ENCODE data around the gene COX4I1.

COX4I1 gene

DNA sequence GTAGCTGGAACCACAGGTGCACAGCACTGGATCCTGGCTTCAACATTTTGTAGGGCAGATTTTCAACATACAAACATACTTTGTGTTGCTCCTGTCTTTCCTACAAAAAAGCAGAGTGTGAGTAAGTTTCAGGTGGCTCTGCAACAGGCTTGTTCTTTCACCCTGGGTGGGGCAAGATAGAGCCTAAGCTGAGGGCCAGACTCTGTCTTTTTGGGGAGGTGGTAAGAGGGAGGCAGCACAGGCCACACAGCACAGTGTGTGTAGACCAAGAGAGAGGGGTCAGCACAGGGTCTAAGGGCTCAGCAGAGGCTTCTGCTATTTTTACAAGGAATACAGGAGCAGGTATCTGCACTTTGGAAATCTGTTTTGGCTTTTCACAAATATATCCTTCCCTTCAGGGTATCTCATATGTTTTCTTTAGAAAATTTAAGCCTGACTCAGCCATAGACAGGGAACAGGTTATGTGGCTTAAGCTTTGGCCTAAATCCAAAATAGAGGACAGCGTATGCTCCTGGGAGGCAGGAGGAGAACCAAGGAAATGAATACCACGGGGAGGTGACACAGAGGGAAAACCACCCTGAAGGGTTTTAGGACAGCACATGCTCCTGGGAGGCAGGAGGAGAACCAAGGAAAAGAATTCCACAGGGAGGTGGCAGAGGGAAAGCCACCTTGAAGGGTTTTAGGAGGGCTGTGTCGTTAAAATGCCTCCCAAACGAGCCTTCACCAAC is 21.7 kb upstream of the COX4I1 start (continued):
- peak; percentile 69 for TF ChIP-seq PRDM10 (tag by site-specific recombination; IDR thresholded peaks at IDR 0.05)
- TF ChIP-seq GLIS1 (tag by site-specific recombination; IDR thresholded peaks at IDR 0.05): peak; percentile 69
- no peak for TF ChIP-seq ZBTB1 (tag by site-specific recombination; IDR thresholded peaks at IDR 0.05)
- peak; percentile 41 for TF ChIP-seq ZNF341 (tag by site-specific recombination; IDR thresholded peaks at IDR 0.05; ENCODE audit: low read depth)
- no peak for TF ChIP-seq IKZF3 (tag by site-specific recombination; IDR thresholded peaks at IDR 0.05)
- TF ChIP-seq ZNF2 (tag by site-specific recombination; IDR thresholded peaks at IDR 0.05): no peak
- TF ChIP-seq ZNF600 (tag by site-specific recombination; IDR thresholded peaks at IDR 0.05): no peak
- no peak for TF ChIP-seq GLI4 (tag by site-specific recombination; IDR thresholded peaks at IDR 0.05)
- TF ChIP-seq ZNF266 (tag by site-specific recombination; IDR thresholded peaks at IDR 0.05; ENCODE audit: low read depth): no peak

DNA sequence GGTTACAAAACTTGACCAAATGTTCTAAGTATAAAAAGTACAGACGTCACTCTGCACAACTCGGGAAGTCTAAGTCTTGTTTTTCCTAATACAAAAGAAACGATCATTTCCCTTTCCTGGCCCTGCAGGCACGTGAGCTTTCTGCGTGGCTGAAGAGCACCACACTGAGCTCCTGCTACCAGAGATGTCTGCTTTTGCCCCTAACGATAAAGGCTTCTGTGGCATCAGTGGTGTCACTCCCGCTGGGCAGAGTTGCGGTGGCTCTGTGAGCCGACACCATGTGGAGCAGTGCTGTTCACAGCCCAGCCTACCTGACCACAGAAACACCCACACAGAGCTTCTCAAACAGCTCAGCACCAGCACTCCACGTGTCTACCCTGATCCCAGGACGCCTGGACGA is 20.6 kb upstream of the COX4I1 start:
- Histone ChIP-seq H3K27ac (ENCODE audit: extremely low read depth, low read depth, low read length) (no peak overlapping the region), H3K9me3 (ENCODE audit: control insufficient read depth, insufficient read depth, low read depth, low read length) (no peaks in the 10 kb centered on the region), H3K36me3 (ENCODE audit: control insufficient read depth in 2 of 2, insufficient read depth in 1 of 2, low read length in 2 of 2) (peaks cover 9 to 68% of the 10 kb centered on the region in 2 experiments), H3K4me3 (ENCODE audit: low read depth, low read length) (no peak overlapping the region), H3K4me1 (ENCODE audit: control insufficient read depth, insufficient read depth, low read length) (no peaks in the 10 kb centered on the region)
- ChIA-PET POLR2A (no interaction called here), CTCF (no interaction called here)
- TF ChIP-seq EGR2 (tag by site-specific recombination; IDR thresholded peaks at IDR 0.05; ENCODE audit: low read depth) (0 out of 2 replicates have a peak, but pooled peaks have one; percentile 24), ZBTB20 (tag by site-specific recombination; IDR thresholded peaks at IDR 0.05) (no peak), ZFHX2 (tag by site-specific recombination; conservative IDR thresholded peaks at IDR 0.05) (peak; percentile 22; the same call in 1 of the 2 replicates)
- TF ChIP-seq, protein P1, sequence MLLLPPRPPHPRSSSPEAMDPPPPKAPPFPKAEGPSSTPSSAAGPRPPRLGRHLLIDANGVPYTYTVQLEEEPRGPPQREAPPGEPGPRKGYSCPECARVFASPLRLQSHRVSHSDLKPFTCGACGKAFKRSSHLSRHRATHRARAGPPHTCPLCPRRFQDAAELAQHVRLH (tag by site-specific recombination; IDR thresholded peaks at IDR 0.05): no peak

- ChIA-PET POLR2A (no interaction called here), CTCF (no interaction called here)
- Histone ChIP-seq H3K36me3 (ENCODE audit: control insufficient read depth in 2 of 2, insufficient read depth in 1 of 2, low read length in 2 of 2) (peaks cover 9 to 74% of the 10 kb centered on the region in 2 experiments), H3K4me1 (ENCODE audit: control insufficient read depth, insufficient read depth, low read length) (no peaks in the 10 kb centered on the region), H3K4me3 (ENCODE audit: low read depth, low read length) (no peak overlapping the region), H3K27ac (ENCODE audit: extremely low read depth, low read depth, low read length) (no peak overlapping the region), H3K9me3 (ENCODE audit: control insufficient read depth, insufficient read depth, low read depth, low read length) (no peaks in the 10 kb centered on the region)
- TF ChIP-seq ZNF785 (tag by site-specific recombination; IDR thresholded peaks at IDR 0.05) (no peak), ZNF792 (tag by site-specific recombination; IDR thresholded peaks at IDR 0.05) (no peak), YY1 (tag by site-specific recombination; IDR thresholded peaks at IDR 0.05) (no peak), GLIS1 (tag by site-specific recombination; IDR thresholded peaks at IDR 0.05) (no peak), HOXA7 (CRISPR knock-in tag; IDR thresholded peaks at IDR 0.05; ENCODE audit: borderline replicate concordance) (no peak), ZNF362 (tag by site-specific recombination; IDR thresholded peaks at IDR 0.05) (no peak), ZIC2 (tag by site-specific recombination; IDR thresholded peaks at IDR 0.05) (no peak), ZNF558 (tag by site-specific recombination; IDR thresholded peaks at IDR 0.05) (no peak), ZNF501 (tag by site-specific recombination; IDR thresholded peaks at IDR 0.05) (no peak), ZFP41 (tag by site-specific recombination; IDR thresholded peaks at IDR 0.05; ENCODE audit: borderline replicate concordance) (no peak), ZNF600 (tag by site-specific recombination; IDR thresholded peaks at IDR 0.05) (no peak), ZNF335 (tag by site-specific recombination; conservative IDR thresholded peaks at IDR 0.05) (no peak), IKZF3 (tag by site-specific recombination; IDR thresholded peaks at IDR 0.05) (no peak), ZNF26 (tag by site-specific recombination; IDR thresholded peaks at IDR 0.05) (no peak)
Measured at GRCh38 chr16:85780281-85780680, 19.2 kb upstream of the COX4I1 start.
